Astrocyte (in vitro differentiated cells and primary cell): Measurements from ENCODE around the gene GVQW3.

Experiments used
- EZH2 ChIP-seq: IDR thresholded peaks from 2 replicates; pipeline ENCODE4 v1.6.1; 2012; ENCODE audit warnings: mild to moderate bottlenecking, low read length, inconsistent platforms; ENCODE audit not compliant: insufficient read depth
- TF ChIP-seq, protein P1 (sequence below): IDR thresholded peaks from 2 replicates; pipeline ENCODE4 v1.5.1; 2011; ENCODE audit warnings: low read depth, mild to moderate bottlenecking, inconsistent platforms, low read length, moderate library complexity; ENCODE audit not compliant: insufficient read depth

DNA sequence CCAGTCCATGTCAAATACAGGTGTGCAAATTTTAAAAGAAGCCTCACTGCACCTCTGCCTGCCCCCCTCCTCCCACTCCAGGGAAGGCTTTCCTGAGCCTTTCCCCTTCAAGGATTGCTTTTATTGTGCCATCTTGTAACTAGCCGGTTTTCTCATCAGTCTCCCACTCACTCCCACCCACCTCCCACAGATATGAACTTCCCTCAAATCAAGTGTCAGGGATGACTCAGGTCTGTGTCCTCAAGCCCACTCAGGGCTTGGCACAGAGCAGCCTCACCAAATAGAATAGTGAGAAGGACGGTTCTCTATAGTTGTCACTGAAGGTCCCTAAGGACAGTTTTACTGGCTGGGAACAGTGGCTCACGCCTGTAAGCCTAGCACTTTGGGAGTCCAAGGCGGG is 43.2 kb upstream of the GVQW3 start:
- TF ChIP-seq, protein P1, sequence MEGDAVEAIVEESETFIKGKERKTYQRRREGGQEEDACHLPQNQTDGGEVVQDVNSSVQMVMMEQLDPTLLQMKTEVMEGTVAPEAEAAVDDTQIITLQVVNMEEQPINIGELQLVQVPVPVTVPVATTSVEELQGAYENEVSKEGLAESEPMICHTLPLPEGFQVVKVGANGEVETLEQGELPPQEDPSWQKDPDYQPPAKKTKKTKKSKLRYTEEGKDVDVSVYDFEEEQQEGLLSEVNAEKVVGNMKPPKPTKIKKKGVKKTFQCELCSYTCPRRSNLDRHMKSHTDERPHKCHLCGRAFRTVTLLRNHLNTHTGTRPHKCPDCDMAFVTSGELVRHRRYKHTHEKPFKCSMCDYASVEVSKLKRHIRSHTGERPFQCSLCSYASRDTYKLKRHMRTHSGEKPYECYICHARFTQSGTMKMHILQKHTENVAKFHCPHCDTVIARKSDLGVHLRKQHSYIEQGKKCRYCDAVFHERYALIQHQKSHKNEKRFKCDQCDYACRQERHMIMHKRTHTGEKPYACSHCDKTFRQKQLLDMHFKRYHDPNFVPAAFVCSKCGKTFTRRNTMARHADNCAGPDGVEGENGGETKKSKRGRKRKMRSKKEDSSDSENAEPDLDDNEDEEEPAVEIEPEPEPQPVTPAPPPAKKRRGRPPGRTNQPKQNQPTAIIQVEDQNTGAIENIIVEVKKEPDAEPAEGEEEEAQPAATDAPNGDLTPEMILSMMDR: no peak
- TF ChIP-seq EZH2: no peak
